ENCODE results near the gene HAX1. TPM values are rescaled to one million over a fixed set of nuclear protein-coding genes. Genes with fewer than 3 reads are reported as not detected.
"Not testable (repeated sequence)": the region's sequence is repeated elsewhere in the genome, so short reads cannot be mapped to it uniquely, and the experiment has no call there.

Gene HAX1
- total RNA-seq = 115 and 116 TPM in 2 replicates

DNA sequence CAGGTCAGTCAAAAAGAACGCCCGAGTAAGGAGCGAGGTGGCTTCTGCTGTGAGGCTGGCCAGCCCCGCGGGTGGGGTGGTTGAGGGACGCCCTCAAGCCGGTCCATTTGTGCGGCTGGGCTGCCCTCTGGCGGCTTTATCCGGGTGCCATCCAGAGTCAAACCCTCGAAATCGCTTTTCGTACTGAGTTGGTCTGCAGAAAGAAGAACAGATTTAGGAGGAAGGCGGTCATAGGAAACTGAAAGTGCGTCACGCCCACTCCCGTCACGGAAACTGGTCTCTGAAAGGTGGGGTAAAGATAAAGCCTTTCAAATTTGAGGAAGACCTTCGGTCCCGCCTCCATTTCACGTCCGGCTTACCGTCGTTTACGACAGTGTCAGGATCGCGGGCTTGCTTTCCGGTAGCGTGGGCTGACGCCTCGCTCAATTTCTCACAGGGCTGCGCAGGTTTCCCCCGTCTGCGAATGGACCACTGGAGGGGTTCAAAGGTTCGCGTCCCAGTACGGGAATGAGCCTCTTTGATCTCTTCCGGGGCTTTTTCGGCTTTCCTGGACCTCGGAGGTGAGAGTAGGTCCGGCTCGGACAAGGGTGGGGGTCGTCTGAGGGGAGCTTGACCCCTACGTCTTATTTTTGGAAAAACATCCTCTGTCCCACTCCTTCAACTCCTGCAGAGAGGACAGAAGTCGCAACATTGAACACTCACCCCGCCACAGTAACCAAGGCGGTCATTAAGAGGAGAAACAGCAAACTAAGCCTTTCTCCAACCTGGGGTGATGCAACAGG, at the start of gene HAX1:
Gene HAX1 (plus strand): TSS at position 413 of the 782 bp plus-strand sequence. CDS start 95 bp downstream, at position 508.
- intact Hi-C loops (cut with micrococcal nuclease) = loop anchor here (1.0 to 10.0 kb wide), 16 partner anchors 52 to 640 kb away; partner anchors contain the start of genes ADAR, CHTOP, RPS27 and UBAP2L

DNA sequence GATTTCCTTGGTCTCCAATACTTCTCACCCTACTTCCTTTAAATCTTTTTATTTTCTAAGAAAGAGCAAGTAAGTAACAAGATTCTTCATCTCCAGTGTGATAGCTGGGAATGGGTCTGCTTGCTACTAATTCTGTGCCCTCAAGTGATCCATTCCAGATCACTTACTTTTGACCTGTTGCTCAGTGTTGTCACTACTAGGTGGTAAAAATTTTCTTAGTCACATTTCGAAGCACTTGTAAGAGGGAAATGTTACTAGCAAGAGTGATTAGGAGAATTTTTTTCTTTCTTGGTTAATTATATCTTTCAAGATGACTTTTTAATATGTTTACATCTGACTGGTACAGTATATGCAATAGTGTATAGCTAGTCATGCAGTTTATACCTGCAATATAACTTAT, 49.5 kb upstream of the HAX1 start:
- intact Hi-C loops (cut with micrococcal nuclease) = loop anchor here (5.0 kb wide), 3 partner anchors 524 to 779 kb away; partner anchors contain the start of genes PMVK and ZBTB7B

DNA sequence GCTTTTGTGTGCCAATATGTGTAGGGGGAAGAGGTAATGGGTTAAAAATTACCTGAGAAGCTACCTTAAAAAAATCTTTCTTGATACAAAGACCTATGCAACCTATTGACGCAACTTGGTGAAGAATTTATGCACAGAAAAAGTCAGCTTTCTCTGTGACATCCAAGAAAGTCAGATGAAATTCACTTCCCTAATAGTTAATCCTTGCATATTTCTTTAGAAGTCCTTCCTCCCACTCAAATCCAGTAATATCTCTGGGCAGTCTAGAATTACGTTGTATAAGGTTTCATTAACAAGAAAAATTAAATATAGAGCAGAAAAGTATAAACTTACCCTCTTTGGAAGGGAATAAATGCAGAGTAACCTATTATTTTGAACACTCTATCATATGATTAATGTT, 48.8 kb upstream of the HAX1 start:
- intact Hi-C loops (cut with micrococcal nuclease) = loop anchor here (5.0 kb wide), 3 partner anchors 524 to 779 kb away; partner anchors contain the start of genes PMVK and ZBTB7B

- intact Hi-C loops (cut with micrococcal nuclease) = no loop called here
These were observed 47.1 kb upstream of the HAX1 start for GRCh38 chr1:154225370-154225769.

GRCh38 chr1:154231112-154231511, 41.3 kb upstream of the HAX1 start:
- intact Hi-C loops (cut with micrococcal nuclease) = not testable (repeated sequence)

- intact Hi-C loops (cut with micrococcal nuclease) = not testable (repeated sequence)
These were observed 39.3 kb upstream of the HAX1 start for GRCh38 chr1:154233127-154233526.

DNA sequence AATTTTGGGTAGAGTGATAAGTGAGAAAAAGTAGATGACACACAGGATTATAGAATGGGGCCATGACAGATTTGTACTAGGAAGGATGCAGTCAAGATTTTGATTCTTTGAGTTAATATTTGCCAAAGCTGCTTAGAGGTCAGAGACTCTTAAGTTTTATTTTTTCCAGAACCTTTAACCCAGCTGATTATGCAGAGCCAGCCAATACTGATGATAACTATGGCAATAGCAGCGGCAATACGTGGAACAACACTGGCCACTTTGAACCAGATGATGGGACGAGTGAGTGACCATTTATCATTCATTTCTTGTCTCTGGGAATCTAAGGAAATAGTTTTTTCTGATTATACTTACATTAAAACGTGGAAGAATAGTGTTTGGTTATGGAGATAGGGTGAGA, 35.6 kb upstream of the HAX1 start:
- intact Hi-C loops (cut with micrococcal nuclease) = no loop called here

DNA sequence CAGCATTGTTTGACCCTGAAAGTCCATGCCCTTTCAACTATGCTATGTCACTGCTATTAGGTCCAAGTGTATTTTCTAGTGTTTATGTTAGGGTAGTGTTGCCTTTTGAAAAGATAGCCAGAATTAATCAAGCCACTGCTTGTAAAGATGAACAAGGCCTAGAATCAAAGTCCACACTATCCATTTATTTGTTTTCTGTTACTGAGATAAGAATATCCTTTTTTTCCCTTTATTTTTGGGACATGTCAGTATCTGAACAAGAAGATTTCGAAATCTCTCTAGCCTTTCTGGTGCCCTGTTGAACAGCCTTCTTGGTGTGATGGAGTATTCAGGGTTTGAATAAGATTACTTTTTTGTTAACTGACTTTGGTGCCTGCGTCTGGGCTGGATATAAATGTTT, 35.0 kb upstream of the HAX1 start:
- intact Hi-C loops (cut with micrococcal nuclease) = no loop called here

DNA sequence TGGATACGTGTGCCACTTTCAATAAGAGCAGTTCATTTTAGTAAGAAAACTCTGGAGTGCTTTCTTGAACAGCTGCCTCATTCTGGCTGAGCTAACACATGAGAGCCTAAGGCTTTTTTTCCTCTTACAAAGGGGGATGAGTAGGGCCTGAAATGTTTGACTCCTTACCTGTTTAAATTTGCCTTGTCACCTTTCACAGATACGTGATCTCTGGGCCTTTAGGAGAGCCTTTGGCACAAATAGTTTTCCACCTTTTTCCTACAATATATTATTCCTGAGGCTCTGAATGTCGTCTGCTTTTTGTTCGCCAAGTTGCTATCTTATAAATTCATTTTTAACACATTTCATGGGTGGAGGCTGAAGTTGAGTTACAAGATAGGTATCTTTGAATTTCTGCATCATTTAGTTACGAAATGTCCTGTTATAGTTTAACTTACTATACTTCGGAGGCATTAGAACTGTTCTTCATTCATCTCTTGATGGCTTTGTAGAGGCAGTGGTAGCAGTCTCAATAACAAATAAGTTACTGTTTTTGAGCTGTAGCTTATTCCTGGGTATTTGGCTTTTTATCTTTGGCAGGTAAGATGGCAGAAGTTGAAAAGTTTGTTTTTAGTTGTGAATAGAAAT, 34.4 kb upstream of the HAX1 start:
- intact Hi-C loops (cut with micrococcal nuclease) = no loop called here

GRCh38 chr1:154239491-154239890, 32.9 kb upstream of the HAX1 start:
- intact Hi-C loops (cut with micrococcal nuclease) = no loop called here

GRCh38 chr1:154240294-154240833, 32.1 kb upstream of the HAX1 start:
- intact Hi-C loops (cut with micrococcal nuclease) = no loop called here

GRCh38 chr1:154241703-154242351, 30.6 kb upstream of the HAX1 start:
- intact Hi-C loops (cut with micrococcal nuclease) = no loop called here

- intact Hi-C loops (cut with micrococcal nuclease) = no loop called here
These were observed 18.8 kb upstream of the HAX1 start for GRCh38 chr1:154253671-154254070.

GRCh38 chr1:154256686-154257085, 15.7 kb upstream of the HAX1 start:
- intact Hi-C loops (cut with micrococcal nuclease) = no loop called here

DNA sequence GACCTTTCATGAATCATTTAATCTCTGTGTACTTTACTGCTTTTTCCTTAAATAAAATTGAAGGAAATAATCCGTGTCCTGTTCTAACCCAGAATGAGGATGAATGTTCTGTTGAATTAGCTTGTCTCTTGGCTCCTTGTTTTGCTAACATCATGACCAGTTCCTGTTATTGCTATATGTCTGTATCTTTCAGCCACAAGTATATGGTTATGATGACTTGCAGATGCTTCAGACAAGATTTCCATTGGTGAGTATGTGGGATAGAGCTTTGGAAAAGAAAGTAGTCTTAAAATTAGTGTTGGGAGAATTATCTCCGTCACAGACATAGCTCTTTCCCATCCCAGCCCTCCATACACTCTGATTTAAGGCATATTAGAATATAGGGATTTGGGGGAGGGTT, 13.6 kb upstream of the HAX1 start:
- intact Hi-C loops (cut with micrococcal nuclease) = no loop called here

DNA sequence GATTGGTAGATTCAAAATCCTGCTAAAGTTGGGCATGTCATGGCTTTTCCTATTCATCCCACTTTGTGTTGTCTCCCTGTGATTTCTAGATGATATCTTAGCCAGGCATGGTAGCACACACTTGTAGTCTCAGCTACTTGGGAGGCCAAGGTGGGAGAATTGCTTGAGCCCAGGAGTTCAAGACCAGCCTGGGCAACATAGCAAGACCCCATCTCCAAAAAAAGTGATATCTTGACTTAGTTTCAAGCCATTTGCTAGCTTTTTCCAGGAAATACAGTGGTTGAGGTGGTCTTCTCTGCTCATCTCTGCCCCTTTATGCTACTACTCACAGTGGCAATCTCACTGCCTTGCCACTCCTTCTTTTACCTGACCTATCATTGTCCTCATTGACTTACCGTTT, 12.3 kb upstream of the HAX1 start:
- intact Hi-C loops (cut with micrococcal nuclease) = no loop called here

DNA sequence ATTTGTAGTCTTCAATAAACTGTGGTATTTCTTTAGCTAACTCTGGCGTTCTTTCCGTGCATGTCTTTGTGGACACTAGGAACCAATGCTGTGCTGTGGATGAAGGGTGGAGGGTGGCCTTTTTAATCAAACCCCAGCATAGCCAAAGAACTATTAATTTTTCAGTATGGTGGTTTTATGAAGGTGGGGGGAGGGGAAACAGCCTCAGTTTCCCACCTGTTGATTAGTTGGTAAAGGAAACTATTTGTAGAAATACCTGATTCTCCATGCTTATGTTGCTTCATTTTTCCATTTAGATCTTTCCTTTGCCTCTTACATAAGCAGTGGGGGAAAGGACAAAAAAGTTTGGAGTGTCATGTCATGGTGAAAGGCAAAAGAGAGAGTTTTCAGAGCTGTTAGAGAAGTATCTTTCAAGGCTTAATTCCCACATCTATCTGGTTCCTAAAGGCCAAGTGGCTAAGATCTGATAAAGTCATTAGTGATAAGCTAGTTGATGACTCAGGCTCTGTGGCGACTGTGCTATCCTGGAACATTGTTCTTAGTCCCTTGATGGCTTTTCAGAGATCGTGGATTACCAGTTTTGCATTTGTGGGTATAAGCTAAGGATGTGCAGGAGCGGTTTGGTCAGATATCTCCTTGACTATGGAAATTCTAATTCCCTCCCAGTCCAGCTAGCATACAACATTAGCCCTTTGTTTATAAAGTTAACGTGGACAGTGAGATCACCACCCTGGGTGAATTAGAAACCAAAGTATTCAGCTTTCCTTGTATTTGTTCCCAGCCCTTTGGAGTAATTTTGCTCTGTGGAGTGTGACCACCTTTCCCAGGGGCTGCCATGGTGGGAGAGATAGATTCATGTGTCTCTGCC, 8.7 kb upstream of the HAX1 start:
- intact Hi-C loops (cut with micrococcal nuclease) = loop anchor here (2.0 kb wide), 1 partner anchor 105 kb away; no protein-coding TSS in a partner anchor

DNA sequence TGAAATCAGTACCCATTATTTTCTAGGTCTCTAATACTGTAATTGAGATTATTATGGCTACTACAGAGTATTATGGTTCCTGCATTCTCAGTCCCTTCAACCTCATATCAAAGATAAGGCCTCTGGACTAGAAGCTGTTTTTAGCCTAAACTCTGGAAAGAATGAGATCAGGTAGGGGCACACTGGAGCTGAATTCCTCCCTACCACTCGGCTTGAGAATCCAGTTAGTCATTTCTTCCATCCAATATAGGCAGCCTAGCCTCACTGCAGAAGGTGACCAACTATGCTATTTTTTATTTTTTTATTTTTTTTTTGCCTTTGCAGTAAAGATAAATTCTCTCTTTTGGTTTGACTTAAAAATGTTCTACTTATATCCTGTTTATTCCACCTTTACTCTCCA, 8.0 kb upstream of the HAX1 start:
- intact Hi-C loops (cut with micrococcal nuclease) = loop anchor here (2.0 kb wide), 1 partner anchor 106 kb away; no protein-coding TSS in a partner anchor

DNA sequence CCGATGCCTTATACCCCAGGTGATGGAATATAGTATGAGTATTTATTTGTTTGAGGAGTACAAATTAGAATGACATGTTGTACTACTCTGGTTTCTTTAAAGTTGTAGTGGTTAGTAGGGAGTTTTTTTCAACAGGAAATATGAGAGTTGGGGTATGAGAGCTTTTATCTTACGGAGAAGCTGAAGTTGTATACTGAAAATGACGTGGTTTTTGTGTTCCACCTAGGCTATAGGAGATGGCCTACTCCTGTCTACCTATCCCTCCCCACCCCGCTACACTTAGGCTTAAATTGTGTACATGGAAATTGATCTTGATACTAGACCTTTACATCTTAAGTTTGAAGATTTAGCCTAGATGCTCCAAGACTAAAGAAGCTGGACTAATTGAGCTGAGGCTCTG, 6.8 kb upstream of the HAX1 start:
- intact Hi-C loops (cut with micrococcal nuclease) = loop anchor here (1.0 to 2.0 kb wide), 3 partner anchors 45 to 107 kb away; partner anchors contain the start of gene UBAP2L

DNA sequence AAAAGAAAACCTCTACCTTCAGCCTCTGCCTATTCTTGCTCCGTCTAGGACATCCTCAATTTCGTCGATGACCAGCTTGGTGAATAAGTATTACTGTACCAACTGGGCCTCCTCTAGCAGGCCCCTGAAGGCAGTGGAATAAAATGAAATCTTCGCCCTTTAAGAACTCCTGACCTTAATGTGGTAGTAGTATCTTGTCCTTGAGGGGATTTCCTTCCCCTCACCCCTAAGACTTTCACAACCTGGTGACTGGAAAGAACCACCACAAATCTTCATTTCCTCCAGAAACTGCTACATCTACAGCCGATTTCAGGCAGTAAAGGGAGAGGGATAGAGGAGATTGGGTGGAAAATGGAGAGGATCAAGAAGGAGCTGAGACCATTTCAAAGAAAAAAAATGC, 1.6 kb upstream of the HAX1 start:
- intact Hi-C loops (cut with micrococcal nuclease) = loop anchor here (5.0 to 10.0 kb wide), 2 partner anchors 476 to 639 kb away; partner anchors contain the start of gene CHTOP
